Loucy (cell line): ENCODE results near the gene TRAF3.

Source experiments
- H2AFZ ChIP-seq: fragments of 200-600 bp; sonication (generic); 2 replicates; pipeline ENCODE4 v1.6.0; 2016; ENCODE audit warnings: antibody characterized with exemption, mild to moderate bottlenecking, low read length, moderate library complexity
- H3F3A ChIP-seq: fragments of 200-600 bp; 2 replicates; pipeline ENCODE4 v1.6.0; 2016; ENCODE audit warnings: antibody characterized with exemption, low read depth, mild to moderate bottlenecking
- H3K27me3 ChIP-seq: fragments of 200-600 bp; sonication (generic); 2 replicates; pipeline ENCODE4 v1.6.1; 2014; ENCODE audit warnings: low read length, mild to moderate bottlenecking; ENCODE audit not compliant: insufficient read depth, poor library complexity, severe bottlenecking
- H3K36me3 ChIP-seq: fragments of 200-600 bp; sonication (generic); 2 replicates; pipeline ENCODE4 v1.6.1; 2016; ENCODE audit warnings: low read length; ENCODE audit not compliant: insufficient read depth
- H3K4me1 ChIP-seq: fragments of 200-600 bp; sonication (generic); 2 replicates; pipeline ENCODE4 v1.5.1; 2014; ENCODE audit warnings: low read length, mild to moderate bottlenecking; ENCODE audit not compliant: insufficient read depth, poor library complexity, severe bottlenecking
- H3K4me2 ChIP-seq: fragments of 200-600 bp; sonication (generic); 2 replicates; pipeline ENCODE4 v1.6.0; 2014; ENCODE audit warnings: antibody characterized with exemption, low read length, low read depth, mild to moderate bottlenecking; ENCODE audit not compliant: poor library complexity, severe bottlenecking
- H3K4me3 ChIP-seq: fragments of 200-600 bp; sonication (generic); 2 replicates; pipeline ENCODE4 v1.5.1; 2014; ENCODE audit warnings: low read length, mild to moderate bottlenecking, mixed read lengths; ENCODE audit not compliant: poor library complexity, severe bottlenecking
- H3K79me2 ChIP-seq: fragments of 200-600 bp; sonication (generic); 2 replicates; pipeline ENCODE4 v1.6.1; 2014; ENCODE audit warnings: low read length; ENCODE audit not compliant: insufficient read depth
- H3K9ac ChIP-seq: fragments of 200-600 bp; sonication (generic); 2 replicates; pipeline ENCODE4 v1.6.0; 2014; ENCODE audit warnings: mild to moderate bottlenecking, low read depth, low read length, moderate library complexity; ENCODE audit not compliant: poor library complexity, severe bottlenecking
- H3K9me2 ChIP-seq: fragments of 200-600 bp; sonication (generic); replicated peaks from 2 replicates; pipeline ENCODE4 v1.6.1; 2016; ENCODE audit warnings: low read depth, low read length, mixed read lengths
- H3K9me3 ChIP-seq: fragments of 200-600 bp; sonication (generic); 2 replicates; pipeline ENCODE4 v1.6.1; 2014; ENCODE audit warnings: mild to moderate bottlenecking, antibody characterized with exemption, low read length, low read depth; ENCODE audit not compliant: insufficient read depth
- H4K20me1 ChIP-seq: fragments of 200-600 bp; sonication (generic); 2 replicates; pipeline ENCODE4 v1.6.0; 2014; ENCODE audit warnings: antibody characterized with exemption, low read length, mild to moderate bottlenecking; ENCODE audit not compliant: insufficient read depth, poor library complexity, severe bottlenecking
- CTCF ChIP-seq: fragments of 200-600 bp; sonication (generic); conservative IDR thresholded peaks from 2 replicates; pipeline ENCODE4 v1.5.1; 2014; ENCODE audit warnings: mild to moderate bottlenecking, antibody characterized with exemption, low read length
- EZH2phosphoT487 ChIP-seq: fragments of 200-600 bp; IDR thresholded peaks from 2 replicates; pipeline ENCODE4 v1.6.1; 2018; ENCODE audit warnings: antibody characterized with exemption, mild to moderate bottlenecking, moderate library complexity, borderline replicate concordance

TRAF3 gene

GRCh38 chr14:102909462-102909861 is 132.2 kb downstream of the TRAF3 start:
- no peak for TF ChIP-seq EZH2phosphoT487
- TF ChIP-seq CTCF, result no peak
- Histone ChIP-seq H4K20me1 (no peaks in the 10 kb centered on the region), H3K4me3 (no peak overlapping the region), H3K4me2 (no peak overlapping the region), H3K79me2 (no peaks in the 10 kb centered on the region), H3K9me3 (no peaks in the 10 kb centered on the region), H3K36me3 (peaks cover 10% of the 10 kb centered on the region; the same call in 1 of the 2 replicates), H2AFZ (no peak overlapping the region), H3K9ac (no peak overlapping the region), H3K4me1 (peaks cover 5% of the 10 kb centered on the region), H3K27me3 (no peaks in the 10 kb centered on the region), H3F3A (no peaks in the 10 kb centered on the region), H3K9me2 (no peaks in the 10 kb centered on the region)

GRCh38 chr14:102909911-102910310 is 132.7 kb downstream of the TRAF3 start:
- H3K4me1 ChIP-seq, result peaks cover 9% of the 10 kb centered on the region
- H3K9me3 ChIP-seq, result no peaks in the 10 kb centered on the region
- H3K79me2 ChIP-seq, result no peaks in the 10 kb centered on the region
- H2AFZ ChIP-seq, result no peak overlapping the region
- TF ChIP-seq CTCF (no peak), EZH2phosphoT487 (no peak)
- H3K4me2 ChIP-seq, result no peak overlapping the region
- H3K36me3 ChIP-seq, result peaks cover 10% of the 10 kb centered on the region; the same call in 1 of the 2 replicates
- H3K27me3 ChIP-seq, result no peaks in the 10 kb centered on the region
- no peak overlapping the region for H3K4me3 ChIP-seq
- no peaks in the 10 kb centered on the region for H4K20me1 ChIP-seq
- H3K9me2 ChIP-seq, result no peaks in the 10 kb centered on the region
- H3F3A ChIP-seq, result no peaks in the 10 kb centered on the region
- no peak overlapping the region for H3K9ac ChIP-seq

GRCh38 chr14:102910442-102910841 is 133.2 kb downstream of the TRAF3 start:
- Histone ChIP-seq H3K9me2 (no peaks in the 10 kb centered on the region), H3K79me2 (no peaks in the 10 kb centered on the region), H2AFZ (no peak overlapping the region), H3K4me1 (peaks cover 9% of the 10 kb centered on the region), H3F3A (no peaks in the 10 kb centered on the region), H3K4me3 (no peak overlapping the region), H3K9me3 (no peaks in the 10 kb centered on the region), H3K9ac (no peak overlapping the region), H4K20me1 (no peaks in the 10 kb centered on the region), H3K4me2 (no peak overlapping the region), H3K36me3 (peaks cover 7% of the 10 kb centered on the region; the same call in 1 of the 2 replicates), H3K27me3 (no peaks in the 10 kb centered on the region)
- no peak for TF ChIP-seq CTCF
- no peak for TF ChIP-seq EZH2phosphoT487
